HG03460 (cell line): ENCODE measurements around the gene LAPTM4A.
A peak's percentile ranks its signal among the peaks of the same experiment; 100 is the strongest.
"Not testable (repeated sequence)": the region's sequence is repeated elsewhere in the genome, so short reads cannot be mapped to it uniquely, and the experiment has no call there.

ENCODE experiments used
- ATAC-seq: cut with Tn5 transposase; IDR thresholded peaks from one replicate; pipeline ENCODE4 v1.9.1; 2021; ENCODE audit not compliant: unreplicated experiment

Gene LAPTM4A

GRCh38 chr2:20051532-20052228 is at the start of gene LAPTM4A:
LAPTM4A (minus strand) TSS chr2:20051628; CDS start chr2:20051520, 108 bp downstream.
- peak; percentile 93 for ATAC-seq

GRCh38 chr2:20100711-20101110 is 49.3 kb upstream of the LAPTM4A start:
- ATAC-seq: no peak

GRCh38 chr2:20099780-20100179 is 48.4 kb upstream of the LAPTM4A start:
- no peak for ATAC-seq

DNA sequence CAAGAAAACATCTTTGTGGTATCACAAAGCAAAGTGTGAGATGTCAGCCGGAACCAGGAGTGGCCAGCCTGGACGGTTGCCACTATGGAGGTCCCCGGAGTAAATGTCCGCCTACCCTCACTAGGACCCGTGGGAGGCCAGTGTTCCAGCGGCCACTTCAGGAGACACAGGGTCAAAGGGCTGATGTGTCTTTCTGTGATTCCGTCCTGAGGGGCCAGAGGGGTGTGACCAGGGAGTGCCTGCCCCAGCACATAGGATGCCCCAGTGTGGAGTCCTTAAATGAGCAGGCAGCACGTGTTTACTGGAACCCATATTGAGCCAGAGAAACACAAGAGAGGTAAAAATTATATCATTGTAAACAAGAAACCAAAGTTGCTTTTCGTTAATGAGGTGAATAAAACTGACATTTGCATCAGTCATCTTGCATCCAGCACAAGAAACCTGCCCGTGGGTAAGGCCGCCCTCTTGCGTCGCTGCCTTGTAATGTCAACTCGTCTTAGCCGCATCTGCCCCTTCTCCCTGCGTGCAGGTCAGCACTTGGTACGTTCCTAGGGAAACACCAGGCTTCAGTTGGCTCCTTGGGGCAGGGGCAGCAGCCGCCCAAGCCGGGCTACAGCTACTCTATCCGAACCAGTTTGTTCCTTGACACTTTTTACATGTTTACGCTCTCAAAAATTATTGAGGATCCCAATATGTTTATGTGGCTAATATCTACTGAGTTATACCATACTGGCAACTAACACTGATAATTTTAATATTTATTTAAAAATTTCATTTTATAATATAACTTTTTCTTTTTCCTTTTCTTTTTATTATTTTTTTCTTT is 46.7 kb upstream of the LAPTM4A start:
- ATAC-seq: peak; percentile 90

DNA sequence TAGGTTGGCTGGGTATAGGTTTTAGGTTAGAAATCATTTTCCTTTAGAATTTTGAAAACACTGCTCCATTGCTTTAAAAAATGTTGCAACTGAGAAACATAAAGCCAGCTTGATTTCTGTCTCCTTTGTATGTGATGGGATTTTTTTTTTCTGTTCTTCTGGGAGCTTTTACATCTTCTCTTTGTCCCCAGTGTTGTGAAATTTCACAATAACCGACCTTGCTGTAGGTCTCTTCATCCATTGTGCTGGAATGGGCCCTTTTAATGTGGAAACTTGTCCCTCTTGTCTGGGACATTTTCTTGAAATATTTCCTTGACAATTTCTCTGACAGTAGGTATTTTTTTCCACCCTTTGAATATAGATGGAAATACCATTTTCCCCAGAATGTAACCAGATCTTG is 44.0 kb upstream of the LAPTM4A start:
- no peak for ATAC-seq

DNA sequence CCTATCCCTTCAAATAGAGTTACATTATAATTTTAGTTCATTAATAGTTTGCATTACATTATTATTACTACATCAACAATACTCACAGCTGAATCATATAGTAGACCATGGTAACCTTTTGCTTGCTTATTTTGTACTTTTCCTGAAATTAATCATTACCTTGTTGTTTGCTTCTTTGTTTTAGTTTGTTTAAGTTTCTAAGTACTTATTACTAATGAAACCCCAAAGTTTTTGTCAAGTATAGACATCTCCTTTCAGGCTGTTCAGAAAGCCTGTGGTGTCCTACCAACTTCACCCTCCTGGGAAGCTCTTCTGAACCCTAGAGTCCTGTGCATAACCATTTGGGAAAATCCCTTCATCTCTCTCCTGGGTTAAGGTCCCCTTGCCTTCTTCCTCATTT is 43.5 kb upstream of the LAPTM4A start:
- no peak for ATAC-seq

- ATAC-seq: no peak
Measured at GRCh38 chr2:20094142-20094755, 42.8 kb upstream of the LAPTM4A start.

GRCh38 chr2:20093263-20094141 is 42.1 kb upstream of the LAPTM4A start:
- no peak for ATAC-seq

DNA sequence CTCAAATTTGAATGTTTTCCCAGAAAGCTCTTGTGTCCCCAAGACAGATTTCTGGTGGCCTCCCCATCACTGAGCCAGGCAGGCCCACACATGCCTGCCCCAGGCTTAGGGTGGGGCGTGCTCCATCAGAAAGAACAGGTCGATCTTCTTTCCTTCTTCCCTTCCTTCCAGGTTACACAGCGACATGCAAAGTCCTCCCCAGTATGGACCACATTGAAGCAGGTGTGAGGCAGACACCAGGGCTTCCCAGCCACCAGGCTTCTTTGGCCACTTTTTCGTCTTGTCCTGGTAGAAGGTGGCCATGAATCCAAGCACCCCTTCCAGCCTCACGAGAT is 41.4 kb upstream of the LAPTM4A start:
- ATAC-seq: no peak

- ATAC-seq: no peak
Measured at GRCh38 chr2:20092226-20092900, 40.9 kb upstream of the LAPTM4A start.

DNA sequence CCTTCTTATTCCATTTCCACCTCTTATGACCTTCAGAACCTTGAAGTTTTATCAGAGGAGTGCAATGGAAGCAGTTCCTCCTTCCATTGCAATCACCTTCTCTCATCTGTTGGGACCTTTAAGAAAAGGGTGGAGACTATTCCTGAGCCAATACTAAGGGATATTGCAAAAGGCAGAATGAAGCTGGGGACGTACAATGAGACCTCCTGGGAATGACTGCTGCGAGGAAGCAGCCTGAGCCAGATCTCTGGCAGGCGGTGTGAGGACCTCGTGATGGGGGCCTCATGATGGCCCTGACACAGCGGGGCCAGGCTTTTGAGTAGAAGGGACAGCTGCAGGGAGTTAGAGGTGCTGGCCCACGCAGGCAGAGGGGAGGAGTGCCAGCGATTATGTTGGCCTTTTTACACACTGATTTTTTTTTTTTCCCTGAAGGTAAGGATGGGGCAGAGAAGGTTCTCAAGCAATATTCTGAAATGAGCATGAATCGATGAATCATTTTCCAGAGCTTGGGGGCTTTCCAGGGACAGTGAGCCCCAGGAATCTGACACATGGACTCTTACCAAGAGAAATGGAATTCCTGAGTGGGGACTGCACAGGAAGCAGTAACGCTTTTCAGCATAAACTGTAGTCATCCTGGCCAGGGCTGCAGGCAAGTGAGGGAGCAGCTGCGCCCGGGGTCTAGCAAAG is 40.0 kb upstream of the LAPTM4A start:
- no peak for ATAC-seq

DNA sequence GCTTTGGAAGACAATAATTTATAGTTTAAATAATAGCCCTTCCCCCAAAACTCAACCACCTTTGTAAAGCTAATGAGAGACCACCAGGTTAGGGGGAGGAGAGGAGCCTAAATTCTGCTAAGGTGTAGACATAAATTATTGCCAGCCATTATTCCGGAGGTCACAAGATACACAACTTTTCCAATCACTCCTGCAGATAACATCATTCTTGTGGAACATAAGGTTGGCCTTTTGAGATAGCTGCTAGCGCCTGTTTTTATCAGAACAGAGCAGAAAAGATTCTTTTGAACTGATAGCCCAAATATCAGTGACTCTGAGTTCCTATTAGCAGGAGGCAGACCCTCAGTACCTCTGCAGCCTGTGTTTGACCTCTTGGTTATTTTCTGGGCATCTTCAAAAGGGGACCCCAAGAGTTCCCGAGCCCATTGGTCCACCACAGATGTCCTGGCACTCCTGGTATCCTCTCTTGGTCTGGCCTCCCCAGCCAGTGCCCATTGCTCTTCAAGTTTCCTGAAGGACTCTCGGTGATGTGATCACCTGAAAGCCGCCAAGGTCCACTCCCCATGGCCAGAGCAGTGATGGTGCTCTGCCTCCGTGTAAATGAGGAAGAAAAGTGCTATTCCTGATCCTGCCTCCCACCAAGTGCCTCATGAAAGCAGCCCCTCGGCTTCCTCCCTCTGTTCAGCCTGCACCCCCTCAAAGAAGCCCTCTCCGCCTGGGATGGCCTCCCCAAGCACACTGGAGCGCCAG is 38.5 kb upstream of the LAPTM4A start:
- no peak for ATAC-seq

GRCh38 chr2:20085909-20086308 is 34.5 kb upstream of the LAPTM4A start:
- ATAC-seq: not testable (repeated sequence)

DNA sequence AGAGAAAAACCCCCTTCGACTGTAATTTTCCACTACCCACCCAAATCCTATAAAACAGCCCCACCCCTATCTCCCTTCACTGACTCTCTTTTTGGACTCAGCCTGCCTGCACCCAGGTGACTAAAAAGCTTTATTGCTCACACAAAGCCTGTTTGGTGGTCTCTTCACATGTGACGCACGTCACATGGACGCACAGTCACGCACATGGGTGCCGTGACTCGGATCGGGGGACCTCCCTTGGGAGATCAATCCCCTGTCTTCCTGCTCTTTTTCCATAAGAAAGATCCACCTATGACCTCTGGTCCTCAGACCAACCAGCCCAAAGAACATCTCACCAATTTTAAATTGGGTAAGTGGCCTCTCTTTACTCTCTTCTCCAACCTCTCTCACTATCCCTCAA is 31.4 kb upstream of the LAPTM4A start:
- ATAC-seq: not testable (repeated sequence)

GRCh38 chr2:20081841-20082240 is 30.4 kb upstream of the LAPTM4A start:
- ATAC-seq: no peak

- no peak for ATAC-seq
Measured at GRCh38 chr2:20080839-20081415, 29.5 kb upstream of the LAPTM4A start.

GRCh38 chr2:20080428-20080827 is 29.0 kb upstream of the LAPTM4A start:
- ATAC-seq: no peak

GRCh38 chr2:20079546-20080115 is 28.2 kb upstream of the LAPTM4A start:
- no peak for ATAC-seq
